H1 (cell line): ENCODE results near the gene ITGA8. TPM values are rescaled to one million over a fixed set of nuclear protein-coding genes. Genes with fewer than 3 reads are reported as not detected.

Source experiments
- CEBPB ChIP-seq: IDR thresholded peaks from 2 replicates; pipeline ENCODE4 v1.6.1; 2012; ENCODE audit warnings: low read depth, low read length
- KDM4A ChIP-seq: IDR thresholded peaks from one replicate; pipeline ENCODE4 v1.7.1; 2012; ENCODE audit warnings: low read depth, mild to moderate bottlenecking, moderate library complexity, low read length, inconsistent platforms; ENCODE audit not compliant: severe bottlenecking
- RFX5 ChIP-seq: IDR thresholded peaks from 2 replicates; pipeline ENCODE4 v1.6.1; 2011; ENCODE audit warnings: low read depth, low read length, improper control_type of control experiment, borderline replicate concordance
- TCF12 ChIP-seq: IDR thresholded peaks from 2 replicates; pipeline ENCODE4 v1.6.1; 2011; ENCODE audit warnings: low read depth, mild to moderate bottlenecking, low read length
- polyA plus RNA-seq, 7 experiments: library from polyadenylated mRNA; depleted of rRNA in 3 of 7; stranded (reverse) in 5 of 7; unstranded in 2 of 7; fragments of >200 nt in 5 of 7; fragments of 200-250 nt in 2 of 7; gene quantifications; 1 replicate in 5 of 7; 2 replicates in 1 of 7; 4 replicates in 1 of 7; pipeline versions ENCODE4 v1.2.1 to v1.2.3, GENCODE V29; 2011 to 2013; ENCODE audit warnings: missing spikeins in 2 of 7, mixed read lengths in 2 of 7
- total RNA-seq: library from RNA; stranded (reverse); fragmentation: NEBNext Ultra II Directional; extraction: Animal tissue kit (Norgen Biotek cat#: 25700); gene quantifications from 2 replicates; pipeline ENCODE4 v1.2.1, GENCODE V29; 2021
- TF ChIP-seq, protein P1 (sequence below): fragments of 300-600 bp; sonication (generic); IDR thresholded peaks from 2 replicates; pipeline ENCODE4 v1.7.1; 2012; ENCODE audit warnings: low read length, moderate library complexity, mild to moderate bottlenecking, inconsistent platforms; ENCODE audit not compliant: insufficient replicate concordance

The ITGA8 gene
- total and polyA plus RNA-seq, 2 of the 8 experiments (the other 6 are each of a cell fraction or from before 2014, with no cell fraction given): not detected

DNA sequence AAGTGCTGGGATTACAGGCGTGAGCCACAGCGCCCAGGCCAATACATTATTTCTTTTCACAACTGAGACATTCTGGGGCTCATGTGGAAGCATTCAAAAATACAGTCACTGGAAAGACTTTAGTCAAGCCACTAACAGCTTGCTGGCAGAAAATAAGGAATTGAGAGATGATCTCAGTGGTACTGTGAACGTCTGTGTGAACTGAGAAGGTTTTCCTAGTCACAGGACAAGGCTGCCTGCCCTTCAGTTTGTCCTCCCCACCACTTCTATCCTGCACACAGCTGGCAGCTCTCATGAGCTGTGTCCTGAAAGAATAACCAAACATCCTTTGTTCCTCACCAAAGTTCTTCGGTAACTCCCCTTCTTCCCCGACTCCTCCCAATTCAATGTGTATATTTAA is 31.3 kb upstream of the ITGA8 start (continued):
- TF ChIP-seq, protein P1, sequence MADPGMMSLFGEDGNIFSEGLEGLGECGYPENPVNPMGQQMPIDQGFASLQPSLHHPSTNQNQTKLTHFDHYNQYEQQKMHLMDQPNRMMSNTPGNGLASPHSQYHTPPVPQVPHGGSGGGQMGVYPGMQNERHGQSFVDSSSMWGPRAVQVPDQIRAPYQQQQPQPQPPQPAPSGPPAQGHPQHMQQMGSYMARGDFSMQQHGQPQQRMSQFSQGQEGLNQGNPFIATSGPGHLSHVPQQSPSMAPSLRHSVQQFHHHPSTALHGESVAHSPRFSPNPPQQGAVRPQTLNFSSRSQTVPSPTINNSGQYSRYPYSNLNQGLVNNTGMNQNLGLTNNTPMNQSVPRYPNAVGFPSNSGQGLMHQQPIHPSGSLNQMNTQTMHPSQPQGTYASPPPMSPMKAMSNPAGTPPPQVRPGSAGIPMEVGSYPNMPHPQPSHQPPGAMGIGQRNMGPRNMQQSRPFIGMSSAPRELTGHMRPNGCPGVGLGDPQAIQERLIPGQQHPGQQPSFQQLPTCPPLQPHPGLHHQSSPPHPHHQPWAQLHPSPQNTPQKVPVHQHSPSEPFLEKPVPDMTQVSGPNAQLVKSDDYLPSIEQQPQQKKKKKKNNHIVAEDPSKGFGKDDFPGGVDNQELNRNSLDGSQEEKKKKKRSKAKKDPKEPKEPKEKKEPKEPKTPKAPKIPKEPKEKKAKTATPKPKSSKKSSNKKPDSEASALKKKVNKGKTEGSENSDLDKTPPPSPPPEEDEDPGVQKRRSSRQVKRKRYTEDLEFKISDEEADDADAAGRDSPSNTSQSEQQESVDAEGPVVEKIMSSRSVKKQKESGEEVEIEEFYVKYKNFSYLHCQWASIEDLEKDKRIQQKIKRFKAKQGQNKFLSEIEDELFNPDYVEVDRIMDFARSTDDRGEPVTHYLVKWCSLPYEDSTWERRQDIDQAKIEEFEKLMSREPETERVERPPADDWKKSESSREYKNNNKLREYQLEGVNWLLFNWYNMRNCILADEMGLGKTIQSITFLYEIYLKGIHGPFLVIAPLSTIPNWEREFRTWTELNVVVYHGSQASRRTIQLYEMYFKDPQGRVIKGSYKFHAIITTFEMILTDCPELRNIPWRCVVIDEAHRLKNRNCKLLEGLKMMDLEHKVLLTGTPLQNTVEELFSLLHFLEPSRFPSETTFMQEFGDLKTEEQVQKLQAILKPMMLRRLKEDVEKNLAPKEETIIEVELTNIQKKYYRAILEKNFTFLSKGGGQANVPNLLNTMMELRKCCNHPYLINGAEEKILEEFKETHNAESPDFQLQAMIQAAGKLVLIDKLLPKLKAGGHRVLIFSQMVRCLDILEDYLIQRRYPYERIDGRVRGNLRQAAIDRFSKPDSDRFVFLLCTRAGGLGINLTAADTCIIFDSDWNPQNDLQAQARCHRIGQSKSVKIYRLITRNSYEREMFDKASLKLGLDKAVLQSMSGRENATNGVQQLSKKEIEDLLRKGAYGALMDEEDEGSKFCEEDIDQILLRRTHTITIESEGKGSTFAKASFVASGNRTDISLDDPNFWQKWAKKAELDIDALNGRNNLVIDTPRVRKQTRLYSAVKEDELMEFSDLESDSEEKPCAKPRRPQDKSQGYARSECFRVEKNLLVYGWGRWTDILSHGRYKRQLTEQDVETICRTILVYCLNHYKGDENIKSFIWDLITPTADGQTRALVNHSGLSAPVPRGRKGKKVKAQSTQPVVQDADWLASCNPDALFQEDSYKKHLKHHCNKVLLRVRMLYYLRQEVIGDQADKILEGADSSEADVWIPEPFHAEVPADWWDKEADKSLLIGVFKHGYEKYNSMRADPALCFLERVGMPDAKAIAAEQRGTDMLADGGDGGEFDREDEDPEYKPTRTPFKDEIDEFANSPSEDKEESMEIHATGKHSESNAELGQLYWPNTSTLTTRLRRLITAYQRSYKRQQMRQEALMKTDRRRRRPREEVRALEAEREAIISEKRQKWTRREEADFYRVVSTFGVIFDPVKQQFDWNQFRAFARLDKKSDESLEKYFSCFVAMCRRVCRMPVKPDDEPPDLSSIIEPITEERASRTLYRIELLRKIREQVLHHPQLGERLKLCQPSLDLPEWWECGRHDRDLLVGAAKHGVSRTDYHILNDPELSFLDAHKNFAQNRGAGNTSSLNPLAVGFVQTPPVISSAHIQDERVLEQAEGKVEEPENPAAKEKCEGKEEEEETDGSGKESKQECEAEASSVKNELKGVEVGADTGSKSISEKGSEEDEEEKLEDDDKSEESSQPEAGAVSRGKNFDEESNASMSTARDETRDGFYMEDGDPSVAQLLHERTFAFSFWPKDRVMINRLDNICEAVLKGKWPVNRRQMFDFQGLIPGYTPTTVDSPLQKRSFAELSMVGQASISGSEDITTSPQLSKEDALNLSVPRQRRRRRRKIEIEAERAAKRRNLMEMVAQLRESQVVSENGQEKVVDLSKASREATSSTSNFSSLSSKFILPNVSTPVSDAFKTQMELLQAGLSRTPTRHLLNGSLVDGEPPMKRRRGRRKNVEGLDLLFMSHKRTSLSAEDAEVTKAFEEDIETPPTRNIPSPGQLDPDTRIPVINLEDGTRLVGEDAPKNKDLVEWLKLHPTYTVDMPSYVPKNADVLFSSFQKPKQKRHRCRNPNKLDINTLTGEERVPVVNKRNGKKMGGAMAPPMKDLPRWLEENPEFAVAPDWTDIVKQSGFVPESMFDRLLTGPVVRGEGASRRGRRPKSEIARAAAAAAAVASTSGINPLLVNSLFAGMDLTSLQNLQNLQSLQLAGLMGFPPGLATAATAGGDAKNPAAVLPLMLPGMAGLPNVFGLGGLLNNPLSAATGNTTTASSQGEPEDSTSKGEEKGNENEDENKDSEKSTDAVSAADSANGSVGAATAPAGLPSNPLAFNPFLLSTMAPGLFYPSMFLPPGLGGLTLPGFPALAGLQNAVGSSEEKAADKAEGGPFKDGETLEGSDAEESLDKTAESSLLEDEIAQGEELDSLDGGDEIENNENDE: no peak
- TF ChIP-seq TCF12 (no peak), KDM4A (no peak), RFX5 (no peak), CEBPB (no peak)
